ENCODE data around the gene LIN28B.

DNA sequence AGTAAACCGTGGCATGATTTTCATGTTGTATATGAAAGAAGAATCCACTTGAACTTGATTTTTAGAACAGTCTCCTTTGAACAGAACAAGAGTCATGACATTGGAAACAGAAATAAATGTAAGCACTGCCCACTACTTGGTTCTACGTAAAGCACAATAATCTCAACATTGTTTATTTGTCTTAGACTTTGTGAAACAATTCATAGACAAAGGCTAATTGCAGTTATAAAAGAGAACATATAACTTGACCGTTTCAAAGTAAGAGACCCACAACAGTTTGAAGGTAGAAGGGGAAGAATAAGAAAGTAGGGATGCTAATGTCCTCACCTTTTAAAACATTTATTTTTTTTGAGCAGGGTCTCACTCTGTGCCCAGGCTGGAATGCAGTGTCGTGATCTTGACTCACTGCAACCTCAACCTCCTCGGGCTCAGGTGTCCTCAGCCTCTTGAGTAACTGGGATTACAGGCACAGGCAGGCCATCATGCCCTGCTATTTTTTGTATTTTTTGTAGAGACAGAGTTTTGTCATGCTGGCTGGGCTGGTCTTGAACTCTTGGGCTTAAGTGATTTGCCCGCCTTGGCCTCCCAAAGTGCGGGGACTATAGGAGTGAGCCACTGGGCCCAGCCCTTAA is 151.8 kb downstream of the LIN28B start:
- TF ChIP-seq, protein P1, sequence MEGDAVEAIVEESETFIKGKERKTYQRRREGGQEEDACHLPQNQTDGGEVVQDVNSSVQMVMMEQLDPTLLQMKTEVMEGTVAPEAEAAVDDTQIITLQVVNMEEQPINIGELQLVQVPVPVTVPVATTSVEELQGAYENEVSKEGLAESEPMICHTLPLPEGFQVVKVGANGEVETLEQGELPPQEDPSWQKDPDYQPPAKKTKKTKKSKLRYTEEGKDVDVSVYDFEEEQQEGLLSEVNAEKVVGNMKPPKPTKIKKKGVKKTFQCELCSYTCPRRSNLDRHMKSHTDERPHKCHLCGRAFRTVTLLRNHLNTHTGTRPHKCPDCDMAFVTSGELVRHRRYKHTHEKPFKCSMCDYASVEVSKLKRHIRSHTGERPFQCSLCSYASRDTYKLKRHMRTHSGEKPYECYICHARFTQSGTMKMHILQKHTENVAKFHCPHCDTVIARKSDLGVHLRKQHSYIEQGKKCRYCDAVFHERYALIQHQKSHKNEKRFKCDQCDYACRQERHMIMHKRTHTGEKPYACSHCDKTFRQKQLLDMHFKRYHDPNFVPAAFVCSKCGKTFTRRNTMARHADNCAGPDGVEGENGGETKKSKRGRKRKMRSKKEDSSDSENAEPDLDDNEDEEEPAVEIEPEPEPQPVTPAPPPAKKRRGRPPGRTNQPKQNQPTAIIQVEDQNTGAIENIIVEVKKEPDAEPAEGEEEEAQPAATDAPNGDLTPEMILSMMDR (IDR thresholded peaks at IDR 0.05; ENCODE audit: low read depth, low read length, missing input control): no peak
- TF ChIP-seq RAD21 (IDR thresholded peaks at IDR 0.05) (no peak), EGR1 (IDR thresholded peaks at IDR 0.05; ENCODE audit: low read depth in 2 of 2) (no peak), RXRA (IDR thresholded peaks at IDR 0.05) (no peak)
- TF ChIP-seq, protein P2, sequence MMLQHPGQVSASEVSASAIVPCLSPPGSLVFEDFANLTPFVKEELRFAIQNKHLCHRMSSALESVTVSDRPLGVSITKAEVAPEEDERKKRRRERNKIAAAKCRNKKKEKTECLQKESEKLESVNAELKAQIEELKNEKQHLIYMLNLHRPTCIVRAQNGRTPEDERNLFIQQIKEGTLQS (IDR thresholded peaks at IDR 0.05): no peak
